GM19372 (cell line): ENCODE measurements around the gene ARHGAP30.
"Not testable (repeated sequence)": the region's sequence is repeated elsewhere in the genome, so short reads cannot be mapped to it uniquely, and the experiment has no call there.

Source experiments
- ATAC-seq: cut with Tn5 transposase; IDR thresholded peaks from one replicate; pipeline ENCODE4 v1.9.1; 2021; ENCODE audit warnings: mild to moderate bottlenecking, low read depth, moderate library complexity; ENCODE audit not compliant: unreplicated experiment

Gene ARHGAP30, protein sequence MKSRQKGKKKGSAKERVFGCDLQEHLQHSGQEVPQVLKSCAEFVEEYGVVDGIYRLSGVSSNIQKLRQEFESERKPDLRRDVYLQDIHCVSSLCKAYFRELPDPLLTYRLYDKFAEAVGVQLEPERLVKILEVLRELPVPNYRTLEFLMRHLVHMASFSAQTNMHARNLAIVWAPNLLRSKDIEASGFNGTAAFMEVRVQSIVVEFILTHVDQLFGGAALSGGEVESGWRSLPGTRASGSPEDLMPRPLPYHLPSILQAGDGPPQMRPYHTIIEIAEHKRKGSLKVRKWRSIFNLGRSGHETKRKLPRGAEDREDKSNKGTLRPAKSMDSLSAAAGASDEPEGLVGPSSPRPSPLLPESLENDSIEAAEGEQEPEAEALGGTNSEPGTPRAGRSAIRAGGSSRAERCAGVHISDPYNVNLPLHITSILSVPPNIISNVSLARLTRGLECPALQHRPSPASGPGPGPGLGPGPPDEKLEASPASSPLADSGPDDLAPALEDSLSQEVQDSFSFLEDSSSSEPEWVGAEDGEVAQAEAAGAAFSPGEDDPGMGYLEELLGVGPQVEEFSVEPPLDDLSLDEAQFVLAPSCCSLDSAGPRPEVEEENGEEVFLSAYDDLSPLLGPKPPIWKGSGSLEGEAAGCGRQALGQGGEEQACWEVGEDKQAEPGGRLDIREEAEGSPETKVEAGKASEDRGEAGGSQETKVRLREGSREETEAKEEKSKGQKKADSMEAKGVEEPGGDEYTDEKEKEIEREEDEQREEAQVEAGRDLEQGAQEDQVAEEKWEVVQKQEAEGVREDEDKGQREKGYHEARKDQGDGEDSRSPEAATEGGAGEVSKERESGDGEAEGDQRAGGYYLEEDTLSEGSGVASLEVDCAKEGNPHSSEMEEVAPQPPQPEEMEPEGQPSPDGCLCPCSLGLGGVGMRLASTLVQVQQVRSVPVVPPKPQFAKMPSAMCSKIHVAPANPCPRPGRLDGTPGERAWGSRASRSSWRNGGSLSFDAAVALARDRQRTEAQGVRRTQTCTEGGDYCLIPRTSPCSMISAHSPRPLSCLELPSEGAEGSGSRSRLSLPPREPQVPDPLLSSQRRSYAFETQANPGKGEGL

GRCh38 chr1:161069731-161070270 lies at the start of gene ARHGAP30:
Gene ARHGAP30, minus strand, starts transcription at chr1:161069891. Its CDS starts 267 bp downstream, at chr1:161069624.
- ATAC-seq, result peak; percentile 84

DNA sequence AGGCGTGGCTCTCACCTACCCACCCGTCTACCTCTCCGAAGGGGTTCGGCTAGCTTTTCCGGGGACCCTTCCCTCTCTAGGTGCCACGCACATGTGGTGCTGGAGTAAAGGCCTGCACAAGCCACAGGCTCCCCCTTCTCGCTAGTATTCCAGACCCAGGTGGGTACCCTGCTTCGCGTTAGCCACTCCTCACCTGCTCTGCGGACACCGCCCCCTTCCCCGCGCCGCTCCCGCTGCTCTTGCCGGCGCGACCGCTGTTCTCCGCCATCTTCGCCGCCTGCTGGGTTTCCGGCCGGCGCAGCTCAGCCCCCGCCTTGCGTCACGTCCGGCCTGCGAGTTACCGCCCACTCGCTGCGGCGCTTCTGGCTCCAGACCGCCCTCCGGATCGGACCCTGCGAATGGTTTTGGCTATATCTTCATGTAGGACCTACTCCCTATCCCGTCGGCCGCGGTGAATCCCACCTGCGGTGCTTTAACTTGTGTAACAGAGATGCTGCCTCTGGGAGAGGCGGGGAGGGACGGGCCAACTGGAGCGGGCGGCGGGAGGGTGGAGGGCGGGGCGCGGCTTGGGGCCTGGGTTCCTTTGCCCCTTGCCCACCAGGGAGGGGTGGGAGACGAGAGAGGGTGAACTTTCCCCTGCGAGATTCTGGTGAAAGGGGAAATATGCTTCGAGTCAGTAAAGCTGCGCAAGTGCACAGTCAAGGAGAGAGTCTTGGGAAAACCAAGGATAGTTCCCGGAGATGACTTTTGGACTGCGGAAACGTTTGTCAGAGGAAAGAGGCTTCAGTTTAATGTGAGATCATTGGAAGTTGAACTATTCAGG lies 48.3 kb upstream of the ARHGAP30 start, which contains the start of the genes NIT1 and PFDN2:
TSS of gene NIT1 (plus strand) at position 347 of the 823 bp plus-strand sequence. CDS start at position 419, 72 bp downstream.
TSS of gene PFDN2 (minus strand) at position 279 of the 823 bp plus-strand sequence. CDS start at position 268, 11 bp downstream.
- ATAC-seq, result peak; percentile 76

- not testable (repeated sequence) for ATAC-seq
Observed at GRCh38 chr1:161115961-161116360, 46.3 kb upstream of the ARHGAP30 start.

- ATAC-seq, result no peak
Observed at GRCh38 chr1:161115132-161115711, 45.5 kb upstream of the ARHGAP30 start.

GRCh38 chr1:161114556-161114955 lies 44.9 kb upstream of the ARHGAP30 start:
- no peak for ATAC-seq

DNA sequence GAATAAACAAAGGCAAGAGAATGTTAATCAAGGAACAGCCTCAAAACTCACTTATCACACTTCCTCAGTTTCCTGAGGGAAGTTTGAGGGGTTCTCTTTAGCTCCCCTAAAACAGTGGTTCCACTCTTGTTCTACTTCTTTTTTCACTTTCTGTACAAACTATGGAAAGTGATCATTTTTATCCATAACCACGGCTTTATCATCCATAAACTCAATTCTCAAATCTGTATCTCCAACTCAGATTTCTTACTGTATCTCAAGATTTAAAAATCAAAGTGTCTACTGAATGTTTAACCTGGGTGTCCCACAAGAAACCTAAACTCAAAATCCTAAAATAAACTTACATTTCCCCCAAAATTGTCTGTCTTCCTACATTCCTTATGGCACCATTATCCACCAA lies 44.2 kb upstream of the ARHGAP30 start:
- ATAC-seq, result no peak

GRCh38 chr1:161111527-161111926 lies 41.8 kb upstream of the ARHGAP30 start:
- ATAC-seq, result no peak

DNA sequence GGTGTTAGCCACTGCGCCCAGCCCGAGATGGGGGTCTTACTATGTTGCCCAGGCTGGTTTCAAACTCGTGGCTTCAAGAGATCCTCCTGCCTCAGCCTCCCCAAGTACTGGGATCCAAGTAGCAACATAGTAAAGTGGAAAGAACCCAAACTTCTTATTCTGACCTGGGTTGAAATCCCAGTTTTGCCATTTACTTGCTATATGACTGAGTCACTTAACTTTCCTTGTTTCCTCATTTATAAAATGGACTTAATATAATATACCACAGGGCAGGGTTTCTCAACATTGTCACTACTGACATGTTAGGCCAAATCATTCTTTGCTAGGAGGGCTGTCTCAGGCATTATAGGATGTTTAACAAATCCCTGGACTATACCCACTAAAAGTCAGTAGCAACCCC lies 41.4 kb upstream of the ARHGAP30 start:
- no peak for ATAC-seq

- no peak for ATAC-seq
Observed at GRCh38 chr1:161106431-161106830, 36.7 kb upstream of the ARHGAP30 start.

DNA sequence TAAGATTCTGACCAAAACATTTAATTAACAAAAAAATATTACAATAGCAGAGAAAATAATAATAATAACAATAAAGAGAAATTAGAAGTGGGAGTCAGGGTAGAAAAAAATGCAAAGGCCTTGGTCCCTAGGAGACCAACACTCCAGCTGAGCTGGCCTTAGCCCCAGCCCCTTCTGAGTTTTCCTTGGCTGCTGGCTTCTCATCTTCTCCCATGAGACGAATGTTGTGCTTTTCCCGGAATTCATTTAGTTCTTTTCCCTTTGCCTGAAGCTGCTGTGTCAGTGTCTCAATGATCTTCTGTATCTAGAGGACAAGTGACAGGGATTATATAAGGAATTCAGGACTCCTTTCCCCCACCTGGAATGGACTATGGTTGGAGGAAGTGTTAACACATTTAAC lies 30.9 kb upstream of the ARHGAP30 start:
- no peak for ATAC-seq

- no peak for ATAC-seq
Observed at GRCh38 chr1:161099090-161099802, 29.6 kb upstream of the ARHGAP30 start.

- ATAC-seq, result peak; percentile 75
Observed at GRCh38 chr1:161098210-161099068, 28.7 kb upstream of the ARHGAP30 start, which contains the start of gene KLHDC9. Gene KLHDC9, plus strand, starts transcription at chr1:161098361. Its CDS starts 175 bp downstream, at chr1:161098536.

- no peak for ATAC-seq
Observed at GRCh38 chr1:161096530-161096929, 26.8 kb upstream of the ARHGAP30 start.

DNA sequence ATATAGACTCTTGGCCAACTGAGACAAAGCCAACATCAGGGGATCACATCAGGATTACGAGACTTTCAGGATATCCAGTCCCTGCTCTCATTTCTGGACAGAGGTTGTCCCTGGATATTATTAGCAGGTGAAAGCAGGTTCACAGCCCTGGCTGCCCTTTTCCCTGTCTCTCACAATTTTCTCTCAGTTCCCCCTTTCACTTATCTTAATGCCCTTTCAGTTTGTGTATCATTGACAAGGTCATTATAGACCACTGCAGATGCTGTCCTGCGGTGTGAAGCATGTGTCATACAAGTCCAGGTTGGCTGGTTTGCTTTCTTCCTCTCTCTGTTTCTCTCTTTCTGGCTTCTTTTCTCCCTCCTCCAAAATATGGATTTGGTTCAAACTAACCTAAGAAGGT lies 26.3 kb upstream of the ARHGAP30 start:
- ATAC-seq, result no peak

DNA sequence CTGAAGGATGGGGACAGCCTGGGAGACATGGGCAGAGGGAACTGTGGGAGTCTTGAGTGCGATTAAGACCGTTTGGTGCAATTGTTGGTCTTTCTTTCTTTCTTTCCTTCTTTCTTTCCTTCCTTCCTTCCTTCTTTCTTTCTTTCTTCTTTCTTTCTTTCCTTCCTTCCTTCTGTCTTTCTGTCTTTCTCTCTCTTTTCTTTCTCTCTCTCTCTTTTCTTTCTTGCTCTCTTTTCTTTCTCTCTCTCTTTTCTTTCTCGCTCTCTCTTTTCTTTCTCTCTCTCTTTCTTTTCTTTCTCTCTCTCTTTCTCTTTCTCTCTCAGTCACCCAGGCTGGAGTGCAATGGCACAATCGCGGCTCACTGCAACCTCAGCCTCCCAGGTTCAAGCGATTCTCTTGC lies 25.5 kb upstream of the ARHGAP30 start:
- no peak for ATAC-seq

- no peak for ATAC-seq
Observed at GRCh38 chr1:161094481-161094880, 24.8 kb upstream of the ARHGAP30 start.

DNA sequence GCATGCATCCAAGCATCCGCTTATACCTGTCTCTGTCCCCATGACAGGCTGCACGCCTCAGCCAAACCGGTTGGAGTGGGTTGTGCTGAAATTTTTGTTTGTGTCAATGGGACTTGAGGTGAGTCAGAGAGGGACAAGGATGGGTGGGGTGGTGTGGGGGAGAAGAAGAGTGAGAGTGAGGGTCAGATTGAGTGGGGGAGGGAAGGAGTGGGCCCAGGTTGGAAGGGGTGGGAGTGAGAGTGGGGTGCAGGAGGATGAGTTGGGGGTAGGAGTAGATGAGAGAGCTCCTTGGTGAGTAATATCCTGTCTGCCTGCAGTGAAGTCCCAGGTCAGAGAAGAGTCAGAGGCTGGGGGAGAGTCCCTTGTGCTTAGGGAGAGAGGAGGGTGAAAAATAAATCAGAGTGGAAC lies 22.9 kb upstream of the ARHGAP30 start:
- ATAC-seq, result no peak
